Stomach (tissue), 4 donors: ENCODE measurements around the gene SEC11A.

Experiments
- CTCF ChIP-seq, 7 experiments: fragments of 450-650 bp in 4 of 7; fragments of 200-600 bp in 3 of 7; sonication (generic) in 3 of 7; IDR thresholded peaks; one replicate each; pipeline ENCODE4 v1.5.1; 2016 to 2019; ENCODE audit warnings: antibody characterized with exemption in 7 of 7, control low read depth in 2 of 7, mild to moderate bottlenecking in 1 of 7
- POLR2A ChIP-seq, 4 donors: fragments of 450-650 bp; IDR thresholded peaks; one replicate each; pipeline ENCODE4 v1.6.1; 2016; ENCODE audit warnings: antibody characterized with exemption in 4 of 4, control low read depth in 2 of 4, mild to moderate bottlenecking in 1 of 4, moderate library complexity in 1 of 4

- no peak for TF ChIP-seq CTCF (IDR thresholded peaks at IDR 0.05)
- no peak for TF ChIP-seq POLR2A (IDR thresholded peaks at IDR 0.05)
Measured at GRCh38 chr15:84699538-84700191, 16.3 kb downstream of the SEC11A start.
